ENCODE measurements around the gene SYT1.

GRCh38 chr12:79069009-79069408 lies 204.4 kb downstream of the SYT1 start:
- TF ChIP-seq CTCF (conservative IDR thresholded peaks at IDR 0.05; ENCODE audit: low read depth in 2 of 2) (no peak), POLR2AphosphoS5 (IDR thresholded peaks at IDR 0.05; ENCODE audit: low read depth) (no peak)
